ENCODE measurements around the gene NAA40. TPM values are rescaled to one million over a fixed set of nuclear protein-coding genes. Genes with fewer than 3 reads are reported as not detected.

NAA40 gene
- polyA plus RNA-seq, 4 donors: 19.3 to 39.8 (median 32.1) TPM

GRCh38 chr11:64005691-64006090 is 66.9 kb downstream of the NAA40 start:
- no peak for DNase-seq (ENCODE audit: low read depth in 4 of 4, low spot score in 3 of 4)

- DNase-seq (ENCODE audit: low read depth in 4 of 4, low spot score in 3 of 4): no peak
These were observed 67.6 kb downstream of the NAA40 start for GRCh38 chr11:64006398-64006797.

Other genes starting within 250 kb of the NAA40 start
- 10 to 100 TPM; 41.2 to 64.7 (median 47.7) TPM for gene ZFTA, start 170.2 kb upstream of the NAA40 start, polyA plus RNA-seq (ENCODE audit: insufficient read length in 4 of 4)
- 10 to 100 TPM; 26.7 to 43.9 (median 27.1) TPM for gene SPINDOC, start 125.5 kb upstream of the NAA40 start, polyA plus RNA-seq (ENCODE audit: insufficient read length in 4 of 4)
- 10 to 100 TPM; 25.7 to 41.3 (median 36.5) TPM for gene MARK2, start 99.9 kb upstream of the NAA40 start, polyA plus RNA-seq (ENCODE audit: insufficient read length in 4 of 4)
- 10 to 100 TPM; 10.5 to 14.5 (median 11.6) TPM for gene RCOR2, start 21.8 kb upstream of the NAA40 start, polyA plus RNA-seq (ENCODE audit: insufficient read length in 4 of 4)
- gene COX8A, start 35.6 kb downstream of the NAA40 start, polyA plus RNA-seq (ENCODE audit: insufficient read length in 4 of 4): 100 to 1,000 TPM; 150 to 327 (median 212) TPM
- gene OTUB1, start 47.4 kb downstream of the NAA40 start, polyA plus RNA-seq (ENCODE audit: insufficient read length in 4 of 4): 100 to 1,000 TPM in 2 of 4 donors, 10 to 100 TPM in 2; 67.1 to 112 (median 101) TPM
- 1 to 10 TPM; 2.1 to 5.5 (median 3.5) TPM for gene FLRT1, start 96.9 kb downstream of the NAA40 start, polyA plus RNA-seq (ENCODE audit: insufficient read length in 4 of 4)
- 10 to 100 TPM; 14.9 to 17.8 (median 15.3) TPM for gene MACROD1, start 227.1 kb downstream of the NAA40 start, polyA plus RNA-seq (ENCODE audit: insufficient read length in 4 of 4)
- 100 to 1,000 TPM; 125 to 232 (median 205) TPM for gene STIP1, start 247.2 kb downstream of the NAA40 start, polyA plus RNA-seq (ENCODE audit: insufficient read length in 4 of 4)

Data from left renal pelvis (tissue), 4 donors.